HG02943 (cell line): ENCODE data around the gene DNAJC12.
"Not testable (repeated sequence)": the region's sequence is repeated elsewhere in the genome, so short reads cannot be mapped to it uniquely, and the experiment has no call there.

Source experiments
- ATAC-seq: cut with Tn5 transposase; IDR thresholded peaks from one replicate; pipeline ENCODE4 v1.9.1; 2021; ENCODE audit warnings: mild to moderate bottlenecking, low read depth, moderate library complexity; ENCODE audit not compliant: unreplicated experiment

Gene DNAJC12

GRCh38 chr10:67770537-67770936, 67.5 kb downstream of the DNAJC12 start:
- ATAC-seq, result peak; percentile 63

- no peak for ATAC-seq
Observed at GRCh38 chr10:67767244-67767643, 70.7 kb downstream of the DNAJC12 start.

- peak; percentile 84 for ATAC-seq
Observed at GRCh38 chr10:67764012-67764822, 73.8 kb downstream of the DNAJC12 start.

GRCh38 chr10:67763499-67764011, 74.4 kb downstream of the DNAJC12 start:
- peak; percentile 29 for ATAC-seq

GRCh38 chr10:67762567-67762966, 75.4 kb downstream of the DNAJC12 start:
- ATAC-seq, result not testable (repeated sequence)

GRCh38 chr10:67760272-67760671, 77.7 kb downstream of the DNAJC12 start:
- no peak for ATAC-seq
